Left ventricle myocardium superior (tissue), 1 donor: Measurements from ENCODE around the gene NT5M. TPM values are rescaled to one million over a fixed set of nuclear protein-coding genes. Genes with fewer than 3 reads are reported as not detected.
"Not testable (repeated sequence)": the region's sequence is repeated elsewhere in the genome, so short reads cannot be mapped to it uniquely, and the experiment has no call there.

Experiments used
- ATAC-seq: fragments of 200-7000 bp; cut with Tn5 transposase; one replicate; pipeline ENCODE4 v1.9.1; 2020; ENCODE audit warnings: mild to moderate bottlenecking, moderate library complexity
- DNase-seq: peaks from one replicate; pipeline ENCODE4 v3.0.0-alpha.2; 2020
- intact Hi-C: fragments of 100-400 bp; cut with micrococcal nuclease; formaldehyde crosslinking; loops from one replicate; pipeline ENCODE4 v1.11.0; 2022
- total RNA-seq: library from RNA; stranded (reverse); fragmentation: NEBNext Ultra II Directional; extraction: Animal tissue kit (Norgen Biotek cat#: 25700); gene quantifications from one replicate; pipeline ENCODE4 v1.2.1, GENCODE V29; 2021
- donor health status: DM: no; HTN: yes; CAD: no; lungs with severe emphysema.

The NT5M gene
- total RNA-seq, 1 donor from 2014 or later, result 8.6 TPM

DNA sequence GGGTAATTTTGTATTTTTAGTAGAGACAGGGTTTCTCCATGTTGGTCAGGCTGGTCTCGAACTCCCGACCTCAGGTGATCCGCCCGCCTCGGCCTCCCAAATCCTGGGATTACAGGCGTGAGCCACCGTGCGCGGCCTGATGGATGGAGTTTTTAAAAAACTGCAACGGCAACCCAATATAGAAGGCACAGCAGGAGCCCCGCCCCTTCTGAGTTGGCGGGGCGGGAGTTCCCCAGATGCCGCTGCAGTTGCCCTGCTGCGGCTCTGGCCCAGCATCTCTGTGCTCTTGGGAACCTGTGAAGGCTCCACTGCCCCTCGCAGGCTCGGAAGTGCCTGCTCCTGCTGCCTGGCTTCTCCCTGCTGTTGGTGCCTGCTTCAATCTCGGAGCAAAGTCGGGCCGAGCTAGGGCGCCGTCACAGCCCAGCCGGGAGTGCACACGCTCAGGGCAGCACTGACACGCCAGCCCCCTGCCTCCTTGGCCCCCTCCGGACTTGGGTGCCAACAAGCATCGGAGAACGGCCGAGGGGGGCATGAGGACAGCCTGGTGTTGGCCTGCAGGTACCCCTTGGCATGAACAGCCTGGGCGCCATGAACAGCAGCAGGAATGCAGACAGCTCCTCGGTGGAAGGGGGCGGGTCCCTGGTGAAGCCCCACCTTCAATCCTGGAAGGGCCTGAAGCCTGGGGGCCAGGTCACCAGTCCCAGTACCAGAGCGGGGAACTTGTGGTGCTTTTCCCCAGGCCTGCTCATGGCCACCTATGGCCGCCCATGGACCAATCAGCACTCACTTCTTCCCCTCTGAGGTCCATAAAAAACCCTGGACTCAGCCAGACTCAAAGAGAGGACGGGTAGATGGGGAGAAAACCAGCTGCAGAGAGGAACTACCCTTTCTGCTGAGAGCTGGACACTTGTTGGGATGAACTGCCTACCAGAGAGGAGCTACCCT lies 2.3 kb upstream of the NT5M start:
- intact Hi-C loops, result no loop called here
- peak; percentile 63 for DNase-seq
- peak; percentile 59 for ATAC-seq

- DNase-seq, intact Hi-C loops, ATAC-seq: not testable (repeated sequence)
Measured at GRCh38 chr17:17301659-17302058, 1.5 kb upstream of the NT5M start.

- ATAC-seq, result no peak
- no peak for DNase-seq
- intact Hi-C loops, result no loop called here
Measured at GRCh38 chr17:17303847-17304490, 796 bp downstream of the NT5M start.

DNA sequence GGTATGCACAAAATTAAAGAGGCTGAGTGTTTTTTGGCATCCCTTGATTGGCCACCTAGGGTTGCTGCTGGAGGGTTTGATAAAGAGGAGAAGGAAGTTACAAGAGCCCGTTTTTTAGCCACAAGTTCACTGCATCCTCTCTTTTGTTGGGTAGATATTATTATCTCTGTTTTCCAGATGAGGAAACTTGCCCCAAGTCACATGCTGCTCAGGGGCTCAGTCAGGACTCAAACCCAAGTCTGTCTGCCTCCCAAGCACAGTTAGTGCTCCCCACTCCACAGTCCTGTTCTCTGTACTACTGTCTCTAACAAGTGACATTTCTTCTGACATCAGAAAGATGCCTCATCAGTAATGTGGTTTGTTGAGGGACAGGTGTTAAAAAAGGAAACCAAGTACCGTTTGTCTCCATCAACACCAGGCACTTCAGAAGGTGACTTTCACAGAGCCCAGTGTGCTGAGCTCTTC lies 1.4 kb downstream of the NT5M start:
- DNase-seq, result no peak
- intact Hi-C loops, result no loop called here
- ATAC-seq, result peak; percentile 52

DNA sequence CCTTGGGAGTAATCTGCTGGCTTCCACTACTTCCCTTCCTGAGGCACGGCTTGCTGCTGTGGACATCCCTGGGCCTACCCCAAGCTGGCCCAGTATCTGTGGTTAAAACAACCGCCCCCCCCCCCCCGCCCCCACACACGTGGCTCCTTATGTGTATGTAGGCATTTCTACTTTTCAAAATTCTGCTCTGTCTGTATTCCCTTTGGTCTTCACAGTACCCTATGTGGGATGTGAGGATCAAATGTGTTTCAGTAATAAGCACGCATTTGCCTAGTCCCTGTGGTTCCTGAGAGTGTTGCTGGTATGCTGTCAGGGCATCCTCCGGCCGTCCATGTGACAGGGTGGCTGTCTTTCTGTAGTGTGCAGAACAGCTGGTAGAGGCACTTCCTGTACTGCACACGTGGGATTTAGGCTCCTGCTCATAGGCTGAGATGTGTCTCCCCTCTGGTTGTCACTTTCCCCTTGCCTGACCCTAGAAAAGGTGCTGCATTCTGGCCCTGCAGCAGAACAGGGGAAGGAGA lies 2.2 kb downstream of the NT5M start:
- DNase-seq (no peak), ATAC-seq (no peak)
- intact Hi-C loops, result no loop called here

DNA sequence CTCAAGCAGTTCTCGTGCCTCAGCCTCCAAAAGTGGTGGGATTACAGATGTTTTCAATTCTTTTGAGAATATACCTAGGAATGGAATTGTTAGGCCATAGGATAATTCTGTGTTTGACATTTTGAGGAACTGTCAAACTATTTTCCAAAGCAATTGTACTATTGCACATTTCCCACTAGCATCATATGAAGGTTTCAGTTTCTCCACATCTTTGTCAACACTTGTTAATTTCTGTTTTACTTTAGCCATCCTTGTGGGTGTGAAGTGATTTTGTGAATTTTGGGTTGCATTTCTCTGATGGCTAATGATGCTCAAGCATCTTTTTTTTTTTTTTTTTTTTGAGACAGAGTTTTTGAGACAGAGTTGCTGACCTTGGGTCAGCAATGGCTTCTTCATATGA lies 6.2 kb downstream of the NT5M start:
- no peak for ATAC-seq
- no peak for DNase-seq
- intact Hi-C loops, result no loop called here

GRCh38 chr17:17313350-17313991 lies 10.3 kb downstream of the NT5M start:
- intact Hi-C loops, result no loop called here
- ATAC-seq, result peak; percentile 72
- DNase-seq, result peak; percentile 49

GRCh38 chr17:17314501-17315071 lies 11.4 kb downstream of the NT5M start:
- DNase-seq (no peak), ATAC-seq (no peak)
- intact Hi-C loops, result no loop called here

DNA sequence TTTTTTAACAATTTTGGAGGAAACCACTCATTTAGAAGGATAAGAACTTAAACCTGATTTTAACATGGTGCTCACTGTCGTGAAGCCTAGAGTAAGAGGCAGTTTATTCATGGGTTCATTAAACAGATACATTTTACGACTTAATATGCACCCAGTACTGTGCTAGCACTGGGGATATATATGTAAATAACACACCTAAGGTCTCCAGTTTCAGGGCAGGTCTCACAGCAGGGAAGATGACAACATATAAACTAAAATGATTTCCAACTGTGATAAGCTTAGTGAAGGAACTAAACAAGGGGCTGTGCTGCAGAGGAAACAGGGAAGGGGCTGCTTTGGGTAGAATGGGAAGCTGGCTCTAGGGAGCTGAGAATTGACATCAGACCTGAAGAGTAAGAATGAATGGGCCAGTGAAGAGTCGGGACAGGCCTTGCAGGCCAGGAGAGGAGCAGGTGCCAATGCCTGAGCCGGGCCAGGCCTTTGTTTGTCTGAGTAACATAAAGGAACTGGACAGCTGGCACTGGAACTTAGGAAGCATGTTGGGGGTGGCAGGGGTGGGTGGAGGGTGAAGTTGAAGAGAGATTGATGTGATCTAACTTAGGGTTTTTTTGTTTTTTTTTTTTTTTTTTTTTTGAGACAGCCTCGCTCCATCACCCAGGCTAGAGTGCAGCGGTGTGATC lies 12.1 kb downstream of the NT5M start:
- intact Hi-C loops, result no loop called here
- DNase-seq, result no peak

DNA sequence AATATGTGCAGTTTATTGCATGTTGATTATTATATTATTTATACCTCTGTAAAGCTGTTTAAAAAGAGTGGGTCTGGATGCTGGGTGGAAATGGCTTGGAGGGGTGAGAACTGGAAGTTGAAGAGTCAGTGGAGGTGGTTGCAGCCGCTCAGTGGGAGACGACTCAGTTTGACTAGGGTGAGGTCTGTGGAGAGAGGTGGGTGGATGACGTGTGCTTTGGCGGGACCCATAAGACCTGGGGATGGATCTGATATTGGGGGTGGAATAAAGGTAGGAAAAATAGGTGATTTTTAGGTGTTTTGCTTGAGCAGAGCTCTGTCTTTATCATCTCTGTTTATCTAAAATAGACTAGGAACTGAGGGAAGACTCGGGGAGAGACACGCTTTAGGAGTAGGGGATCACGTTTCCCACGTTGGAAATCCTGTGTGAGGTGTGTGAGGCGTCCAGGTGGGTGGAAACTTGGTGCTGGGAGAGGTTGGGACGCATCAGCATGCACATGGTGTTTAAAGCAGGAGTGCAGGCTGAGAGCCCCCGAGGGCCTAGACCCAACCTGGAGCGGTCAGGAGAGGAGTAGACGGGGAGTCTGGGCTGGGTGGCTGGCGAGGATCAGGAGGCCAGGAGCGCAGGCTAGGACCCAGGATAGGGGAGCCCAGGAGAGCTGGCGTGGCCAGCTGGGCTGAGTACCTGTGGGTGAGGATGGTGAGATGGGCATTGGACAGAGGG lies 17.2 kb downstream of the NT5M start:
- ATAC-seq (no peak), DNase-seq (no peak)
- intact Hi-C loops, result no loop called here

More for the DNA sequence above, 12.1 kb downstream of the NT5M start:
- ATAC-seq, result no peak

DNA sequence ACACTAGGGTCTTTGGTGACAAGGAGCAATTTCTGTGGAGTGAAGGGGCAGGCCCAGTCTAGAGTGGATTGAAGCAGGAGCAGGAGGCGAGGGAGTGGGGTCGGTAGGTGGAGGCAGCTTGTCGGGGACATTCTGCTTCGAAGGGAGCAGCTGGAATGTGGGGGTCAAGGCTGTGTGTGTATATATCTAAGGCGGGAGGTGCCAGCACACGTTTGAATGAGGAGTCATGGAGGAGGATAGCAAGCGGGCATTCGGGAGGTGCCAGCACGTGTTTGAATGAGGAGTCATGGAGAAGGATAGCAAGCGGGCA lies 17.7 kb downstream of the NT5M start:
- intact Hi-C loops, result no loop called here
- no peak for ATAC-seq
- DNase-seq, result no peak

- ATAC-seq (no peak), DNase-seq (no peak)
- intact Hi-C loops, result no loop called here
Measured at GRCh38 chr17:17321356-17322025, 18.3 kb downstream of the NT5M start.

DNA sequence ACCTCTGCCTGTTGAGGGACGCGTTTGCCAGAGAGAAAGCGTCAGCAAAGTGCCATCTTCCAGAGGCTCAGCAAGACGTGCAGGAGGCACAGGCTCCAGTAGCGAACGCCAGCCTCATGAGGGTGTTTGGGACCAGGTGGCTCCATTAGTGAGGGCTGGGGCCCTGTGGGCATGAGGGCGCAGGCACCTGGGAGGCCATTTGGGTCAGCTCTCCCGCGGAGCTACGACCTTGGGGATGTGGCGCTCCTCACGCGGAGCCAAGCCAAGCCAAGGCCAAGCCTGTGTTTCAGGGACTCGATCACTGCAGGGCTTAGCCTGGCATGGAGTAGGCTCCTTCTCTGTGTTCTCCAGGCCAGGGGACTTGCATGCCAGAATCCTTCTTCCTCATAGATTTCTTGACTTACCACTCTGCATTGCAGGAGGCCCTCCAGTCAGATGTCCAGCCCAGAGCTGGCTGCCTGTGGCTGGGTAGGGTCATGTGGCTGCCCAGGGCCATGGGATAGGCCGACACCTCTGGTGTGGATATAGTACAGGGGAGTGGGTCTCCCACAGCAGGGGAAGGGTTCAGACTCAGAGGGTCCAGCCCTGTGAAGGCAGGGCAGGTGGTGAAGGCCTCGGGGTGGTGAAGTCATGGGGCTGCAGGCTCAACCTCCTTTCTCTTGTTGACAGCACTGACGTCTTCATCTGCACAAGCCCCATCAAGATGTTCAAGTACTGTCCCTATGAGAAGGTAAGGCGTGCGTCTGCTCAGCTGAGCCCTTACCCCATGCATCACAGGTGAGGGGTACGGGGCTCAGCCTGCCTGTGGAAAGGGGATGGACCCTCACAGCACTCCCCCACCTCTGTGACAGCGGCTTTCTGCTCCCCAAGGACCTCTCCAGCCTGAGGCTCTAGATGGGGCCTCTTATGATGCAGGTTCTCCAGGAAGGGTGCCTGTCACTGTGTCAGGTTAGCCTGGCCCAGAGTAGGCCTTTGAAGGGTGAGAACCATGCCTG lies 19.6 kb downstream of the NT5M start:
- intact Hi-C loops, result no loop called here
- no peak for ATAC-seq
- DNase-seq, result no peak

DNA sequence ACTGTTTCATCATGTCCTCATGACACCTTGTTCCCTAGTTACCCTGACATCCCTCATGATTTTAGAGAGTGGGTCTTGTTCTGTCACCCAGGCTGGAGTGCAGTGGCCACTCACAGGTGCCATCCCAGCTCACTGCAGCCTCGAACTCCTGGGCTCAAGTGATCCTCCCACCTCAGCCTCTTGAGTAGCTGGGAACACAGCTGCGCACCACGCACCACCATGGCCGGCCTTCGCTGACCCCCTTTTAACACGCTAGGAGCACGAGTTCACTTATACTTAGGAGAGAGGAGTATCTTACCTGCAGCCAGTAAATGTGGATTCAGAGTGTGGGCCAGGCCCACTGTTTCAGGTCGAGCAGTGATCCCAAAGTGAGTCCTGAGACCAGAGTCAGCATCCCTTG lies 21.4 kb downstream of the NT5M start:
- ATAC-seq, result no peak
- intact Hi-C loops, result no loop called here
- no peak for DNase-seq

GRCh38 chr17:17325228-17325627 lies 22.1 kb downstream of the NT5M start:
- intact Hi-C loops, result no loop called here
- DNase-seq (no peak), ATAC-seq (no peak)

GRCh38 chr17:17325816-17326215 lies 22.6 kb downstream of the NT5M start:
- ATAC-seq (no peak), DNase-seq (no peak)
- intact Hi-C loops, result no loop called here
